ENCODE results near the gene ARHGEF28. TPM values are rescaled to one million over a fixed set of nuclear protein-coding genes. Genes with fewer than 3 reads are reported as not detected.

The ARHGEF28 gene
- total RNA-seq, 1 experiment from 2014 or later: 6.1 TPM

GRCh38 chr5:73615947-73616346 is 10.0 kb upstream of the ARHGEF28 start:
- RAD21 ChIA-PET (ENCODE audit: low non-redundant PET in 1 of 2, low total read pairs in 2 of 2, uncharacterized antibody in 2 of 2, unreplicated experiment in 2 of 2): no interaction called here
- no TSS peak for BruUV-seq (replicated peaks)
- no peak for ATAC-seq
- H3K9me2 ChIP-seq (ENCODE audit: insufficient read depth): no peaks in the 10 kb centered on the region
- intact Hi-C loops (cut with micrococcal nuclease): no loop called here
- no peaks in the 10 kb centered on the region for H3K36me3 ChIP-seq (ENCODE audit: control insufficient read depth in 1 of 2, insufficient read depth in 2 of 2, low read length in 2 of 2)
- H4K20me1 ChIP-seq (ENCODE audit: insufficient read depth): no peaks in the 10 kb centered on the region
- CTCF ChIA-PET: no interaction called here
- H3K4me1 ChIP-seq (ENCODE audit: control insufficient read depth in 1 of 2, insufficient read depth in 2 of 2, low read length in 2 of 2): peaks cover 0 to 12% of the 10 kb centered on the region in 2 experiments; a peak in 2 of 4 replicates
- H3K27ac ChIP-seq (ENCODE audit: low read depth, low read length): no peak overlapping the region
- no peak overlapping the region for H3K4me2 ChIP-seq (ENCODE audit: low read length)
- no peak overlapping the region for H3K9ac ChIP-seq (ENCODE audit: low read length)
- no peak for DNase-seq (ENCODE audit: low read depth, low spot score)
- H3K79me2 ChIP-seq (ENCODE audit: insufficient read depth, low read length): no peaks in the 10 kb centered on the region
- TF ChIP-seq SIN3A (IDR thresholded peaks at IDR 0.05; ENCODE audit: low read depth): no peak
- no peak for TF ChIP-seq SRF (IDR thresholded peaks at IDR 0.05; ENCODE audit: low read depth)
- no peak for TF ChIP-seq EGR1 (IDR thresholded peaks at IDR 0.05; ENCODE audit: low read depth)
- H3K9me3 ChIP-seq (ENCODE audit: control insufficient read depth in 1 of 2, insufficient read depth in 1 of 2, low read depth in 1 of 2, low read length in 2 of 2): no peaks in the 10 kb centered on the region
- H2AFZ ChIP-seq (ENCODE audit: low read depth, low read length, poor library complexity, severe bottlenecking): no peak overlapping the region
- POLR2A ChIA-PET: no interaction called here
- no peak overlapping the region for H3K4me3 ChIP-seq (replicated peaks in 1 of 2; ENCODE audit: low read depth in 1 of 2, low read length in 2 of 2)
- H3K27me3 ChIP-seq (ENCODE audit: insufficient read depth, low read length): no peaks in the 10 kb centered on the region

- ChIA-PET POLR2A (no interaction called here), RAD21 (ENCODE audit: low non-redundant PET in 1 of 2, low total read pairs in 2 of 2, uncharacterized antibody in 2 of 2, unreplicated experiment in 2 of 2) (no interaction called here), CTCF (no interaction called here)
- Histone ChIP-seq H3K9ac (ENCODE audit: low read length) (no peak overlapping the region), H3K79me2 (ENCODE audit: insufficient read depth, low read length) (no peaks in the 10 kb centered on the region), H3K9me2 (ENCODE audit: insufficient read depth) (no peaks in the 10 kb centered on the region), H3K27me3 (ENCODE audit: insufficient read depth, low read length) (no peaks in the 10 kb centered on the region), H3K36me3 (ENCODE audit: control insufficient read depth in 1 of 2, insufficient read depth in 2 of 2, low read length in 2 of 2) (no peaks in the 10 kb centered on the region), H3K4me1 (ENCODE audit: control insufficient read depth in 1 of 2, insufficient read depth in 2 of 2, low read length in 2 of 2) (peaks cover 0 to 12% of the 10 kb centered on the region in 2 experiments; a peak in 2 of 4 replicates), H3K27ac (ENCODE audit: low read depth, low read length) (no peak overlapping the region), H4K20me1 (ENCODE audit: insufficient read depth) (no peaks in the 10 kb centered on the region), H3K4me2 (ENCODE audit: low read length) (no peak overlapping the region), H3K4me3 (replicated peaks in 1 of 2; ENCODE audit: low read depth in 1 of 2, low read length in 2 of 2) (no peak overlapping the region), H2AFZ (ENCODE audit: low read depth, low read length, poor library complexity, severe bottlenecking) (no peak overlapping the region), H3K9me3 (ENCODE audit: control insufficient read depth in 1 of 2, insufficient read depth in 1 of 2, low read depth in 1 of 2, low read length in 2 of 2) (no peaks in the 10 kb centered on the region)
- ATAC-seq (no peak), DNase-seq (ENCODE audit: low read depth, low spot score) (no peak)
- no TSS peak for BruUV-seq (replicated peaks)
- intact Hi-C loops (cut with micrococcal nuclease): no loop called here
- TF ChIP-seq ZBTB33 (IDR thresholded peaks at IDR 0.05; ENCODE audit: extremely low read depth, insufficient replicate concordance, low read length) (no peak), CTCF (IDR thresholded peaks at IDR 0.05 in 2 of 3, conservative IDR thresholded peaks at IDR 0.05 in 1 of 3; ENCODE audit: borderline replicate concordance in 1 of 3, insufficient read depth in 1 of 3, low read depth in 2 of 3, low read length in 2 of 3) (no peak), MAX (IDR thresholded peaks at IDR 0.05) (no peak), EGR1 (IDR thresholded peaks at IDR 0.05; ENCODE audit: low read depth) (no peak), EZH2 (IDR thresholded peaks at IDR 0.05) (no peak), SP1 (IDR thresholded peaks at IDR 0.05; ENCODE audit: low read depth) (no peak), ELF1 (IDR thresholded peaks at IDR 0.05; ENCODE audit: borderline replicate concordance, low read depth) (no peak), TCF7L2 (IDR thresholded peaks at IDR 0.05; ENCODE audit: borderline replicate concordance, extremely low read depth, insufficient read depth, insufficient read length) (no peak), RAD21 (IDR thresholded peaks at IDR 0.05; ENCODE audit: low read depth) (no peak), ZNF274 (IDR thresholded peaks at IDR 0.05; ENCODE audit: low read depth, low read length) (no peak), ZFX (IDR thresholded peaks at IDR 0.05) (no peak), CBX3 (IDR thresholded peaks at IDR 0.05; ENCODE audit: low read depth) (no peak), JUND (IDR thresholded peaks at IDR 0.05) (no peak)
Measured at GRCh38 chr5:73617510-73618279, 8.3 kb upstream of the ARHGEF28 start.
